Immature natural killer cell (primary cell): ENCODE results near the gene MAP3K2. TPM values are rescaled to one million over a fixed set of nuclear protein-coding genes. Genes with fewer than 3 reads are reported as not detected.

Experiments used
- DNase-seq, 3 donors: peaks; one replicate each; pipeline ENCODE4 v3.0.0; 2022; ENCODE audit warnings: mixed read lengths in 1 of 3
- H3K27ac Mint-ChIP-seq, 6 donors: one replicate each; pipeline ENCODE4 v1.8.0; 2020; ENCODE audit warnings: mixed read lengths in 6 of 6, mild to moderate bottlenecking in 5 of 6, inconsistent platforms in 4 of 6, moderate library complexity in 3 of 6
- H3K27me3 Mint-ChIP-seq, 3 donors: one replicate each; pipeline ENCODE4 v1.8.0; 2020 to 2021; ENCODE audit warnings: low read depth in 3 of 3, mild to moderate bottlenecking in 3 of 3, mixed read lengths in 3 of 3, moderate library complexity in 3 of 3, inconsistent platforms in 1 of 3
- H3K36me3 Mint-ChIP-seq, 3 donors: one replicate each; pipeline ENCODE4 v1.8.0; 2020; ENCODE audit warnings: mixed read lengths in 3 of 3, inconsistent platforms in 2 of 3, mild to moderate bottlenecking in 2 of 3
- H3K4me1 Mint-ChIP-seq, 2 donors: one replicate each; pipeline ENCODE4 v1.8.0; 2020; ENCODE audit warnings: inconsistent platforms in 2 of 2, mild to moderate bottlenecking in 2 of 2, mixed read lengths in 2 of 2, moderate library complexity in 1 of 2
- H3K4me3 Mint-ChIP-seq, 5 donors: one replicate each; pipeline ENCODE4 v1.8.0; 2020; ENCODE audit warnings: mild to moderate bottlenecking in 5 of 5, mixed read lengths in 5 of 5, inconsistent platforms in 3 of 5, moderate library complexity in 3 of 5
- H3K9me3 Mint-ChIP-seq, 6 donors: one replicate each; pipeline ENCODE4 v1.8.0; 2020; ENCODE audit warnings: mild to moderate bottlenecking in 6 of 6, mixed read lengths in 6 of 6, inconsistent platforms in 4 of 6, moderate library complexity in 3 of 6
- polyA plus RNA-seq, 3 donors: library from polyadenylated mRNA; unstranded; fragments of 300-500 nt; fragmentation: Illumina TruSeq; gene quantifications; one replicate each; pipeline ENCODE4 v1.2.3, GENCODE V29; 2021

MAP3K2 gene
- polyA plus RNA-seq, 3 donors from 2014 or later = 37.4 to 55.9 (median 41.4) TPM

- DNase-seq = no peak
- H3K4me1 Mint-ChIP-seq = peaks cover 5% of the 10 kb centered on the region in 2 donors
- no peaks in the 10 kb centered on the region for H3K36me3 Mint-ChIP-seq
- peak overlapping the region in 5 of 6 donors; percentile 6 to 79 (median 73) for H3K27ac Mint-ChIP-seq
- no peaks in the 10 kb centered on the region for H3K9me3 Mint-ChIP-seq
- H3K27me3 Mint-ChIP-seq = peaks cover 2 to 21% (median 4%) of the 10 kb centered on the region in 3 donors
- H3K4me3 Mint-ChIP-seq = peak overlapping the region; percentile 63 to 74 (median 70)
These were observed 19.3 kb upstream of the MAP3K2 start for GRCh38 chr2:127407091-127407490.

DNA sequence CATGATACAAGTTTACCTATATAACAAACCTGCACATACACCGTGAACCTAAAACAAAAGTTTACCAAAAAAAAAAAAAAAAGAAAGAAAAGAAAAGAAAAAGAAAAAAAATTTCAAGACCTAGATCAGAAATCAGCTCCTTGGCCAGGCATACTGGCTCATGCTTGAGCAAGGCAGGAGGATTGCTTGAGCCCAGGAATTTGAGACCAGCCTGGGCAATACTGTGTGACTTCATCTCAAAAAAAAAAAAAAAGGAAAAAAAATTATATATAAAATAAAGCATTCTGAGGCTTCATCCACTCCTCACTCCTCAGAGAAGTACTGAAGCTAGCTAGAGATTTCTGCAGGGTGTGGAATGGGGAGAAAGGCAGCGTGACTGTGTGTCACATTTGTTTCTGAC, 18.7 kb upstream of the MAP3K2 start:
- H3K27ac Mint-ChIP-seq = peak overlapping the region in 2 of 6 donors; percentile 24 to 69
- no peaks in the 10 kb centered on the region for H3K9me3 Mint-ChIP-seq
- DNase-seq = no peak
- H3K4me3 Mint-ChIP-seq = peak overlapping the region in 4 of 5 donors; percentile 13 to 63 (median 41)
- H3K4me1 Mint-ChIP-seq = peaks cover 5% of the 10 kb centered on the region in 2 donors
- no peaks in the 10 kb centered on the region for H3K36me3 Mint-ChIP-seq
- peaks cover 2 to 21% (median 2%) of the 10 kb centered on the region in 3 donors for H3K27me3 Mint-ChIP-seq

- no peak overlapping the region for H3K27ac Mint-ChIP-seq
- H3K36me3 Mint-ChIP-seq = no peaks in the 10 kb centered on the region
- peaks cover 2 to 21% (median 2%) of the 10 kb centered on the region in 3 donors for H3K27me3 Mint-ChIP-seq
- H3K9me3 Mint-ChIP-seq = no peaks in the 10 kb centered on the region
- peaks cover 5% of the 10 kb centered on the region in 2 donors for H3K4me1 Mint-ChIP-seq
- DNase-seq = no peak
- H3K4me3 Mint-ChIP-seq = no peak overlapping the region
These were observed 17.5 kb upstream of the MAP3K2 start for GRCh38 chr2:127405255-127405610.

DNA sequence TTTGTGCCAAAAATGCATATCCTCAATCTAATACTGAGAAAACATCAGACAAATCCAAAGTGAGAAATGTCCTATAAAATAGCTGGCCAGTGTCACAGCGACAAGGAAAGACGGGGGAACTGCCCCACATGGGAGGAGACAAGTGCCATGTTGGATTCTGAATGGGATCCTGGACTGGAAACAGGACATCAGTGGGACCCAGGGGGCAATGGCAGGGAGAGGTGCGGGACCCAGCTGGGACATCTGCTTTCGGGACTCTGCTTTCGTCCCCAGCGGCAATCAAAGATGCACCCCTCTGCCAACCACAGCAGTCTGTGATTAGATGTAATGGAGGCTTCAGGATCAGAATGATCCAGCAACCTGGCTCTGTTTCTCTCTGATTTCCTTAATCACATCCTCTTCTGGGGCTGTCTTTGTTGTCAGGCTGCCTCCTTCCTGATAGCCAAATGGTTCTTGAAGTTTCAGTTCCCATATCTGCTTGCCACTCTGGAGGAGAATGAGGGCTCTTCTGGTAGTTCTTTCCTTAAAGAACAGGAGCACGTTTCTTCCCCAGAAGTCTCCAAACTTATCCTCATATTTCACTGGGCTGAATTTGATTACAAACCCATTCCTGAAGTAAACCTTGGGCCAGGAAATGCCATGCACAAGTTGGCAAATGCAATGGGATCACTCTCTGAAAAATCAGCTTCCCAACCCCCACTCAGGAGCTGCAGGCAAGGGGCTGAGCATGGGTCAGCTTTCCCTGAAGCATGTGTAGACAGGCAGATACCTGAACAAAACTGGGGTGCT, 16.9 kb upstream of the MAP3K2 start:
- DNase-seq = no peak
- H3K36me3 Mint-ChIP-seq = no peaks in the 10 kb centered on the region
- H3K4me3 Mint-ChIP-seq = no peak overlapping the region
- no peak overlapping the region for H3K27ac Mint-ChIP-seq
- no peaks in the 10 kb centered on the region for H3K9me3 Mint-ChIP-seq
- H3K4me1 Mint-ChIP-seq = peaks cover 5% of the 10 kb centered on the region in 2 donors
- peaks cover 2 to 21% (median 2%) of the 10 kb centered on the region in 3 donors for H3K27me3 Mint-ChIP-seq

- H3K27me3 Mint-ChIP-seq = peaks cover 2 to 14% (median 2%) of the 10 kb centered on the region in 3 donors
- DNase-seq = no peak
- H3K4me3 Mint-ChIP-seq = no peak overlapping the region
- H3K9me3 Mint-ChIP-seq = no peaks in the 10 kb centered on the region
- H3K36me3 Mint-ChIP-seq = no peaks in the 10 kb centered on the region
- peaks cover 5% of the 10 kb centered on the region in 2 donors for H3K4me1 Mint-ChIP-seq
- peak overlapping the region in 1 of 6 donors; percentile 17 for H3K27ac Mint-ChIP-seq
These were observed 15.7 kb upstream of the MAP3K2 start for GRCh38 chr2:127403460-127403859.

DNA sequence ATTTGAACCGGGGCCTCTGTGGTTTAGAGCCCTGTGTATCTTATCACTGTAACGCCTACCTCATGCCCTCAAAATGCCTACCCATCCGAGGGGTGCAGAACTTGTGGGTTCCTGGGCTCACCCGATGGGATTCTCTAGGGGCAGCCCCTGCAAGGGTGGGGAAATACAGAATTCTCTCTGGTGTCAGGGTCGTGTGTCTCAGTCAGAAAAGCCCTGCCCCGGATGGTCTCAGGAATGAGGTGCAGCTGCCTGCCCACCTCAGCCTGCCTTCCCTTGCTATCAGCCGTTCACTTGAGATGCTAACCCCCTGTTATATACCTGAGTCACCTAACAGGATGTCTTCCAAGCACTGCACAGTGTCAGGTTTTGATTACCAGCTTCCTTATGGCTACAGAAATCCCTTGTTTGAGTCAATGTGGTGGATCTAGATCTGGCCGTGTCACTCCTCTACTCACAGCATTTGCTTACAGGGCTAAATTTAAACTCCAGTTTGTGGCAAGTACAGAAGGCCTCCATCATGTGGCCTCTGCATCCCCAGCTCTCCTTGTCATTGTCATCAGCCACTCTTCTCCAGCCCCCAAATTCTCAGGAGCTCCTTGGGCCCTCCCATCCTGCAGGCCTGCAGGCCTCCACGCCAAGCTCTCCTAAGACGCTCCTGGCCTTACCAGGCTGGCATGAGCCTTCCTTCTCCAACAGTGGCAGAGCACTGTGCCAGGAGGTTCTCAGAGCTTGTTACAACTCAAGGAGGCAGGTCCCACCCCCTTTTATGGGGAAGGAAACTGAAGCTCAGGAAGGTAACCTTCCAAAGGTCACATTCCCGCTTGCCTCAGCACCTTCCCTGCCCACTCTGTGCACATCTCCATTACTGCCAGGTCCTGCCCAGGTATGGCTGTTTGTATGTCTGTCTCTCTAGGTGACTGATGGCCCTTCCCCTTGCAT, 14.3 kb upstream of the MAP3K2 start:
- Mint-ChIP-seq H3K4me1 (no peaks in the 10 kb centered on the region), H3K4me3 (no peak overlapping the region), H3K27me3 (peaks cover under 1 to 9% (median 5%) of the 10 kb centered on the region in 3 donors), H3K27ac (no peak overlapping the region), H3K9me3 (no peaks in the 10 kb centered on the region), H3K36me3 (no peaks in the 10 kb centered on the region)
- DNase-seq = no peak

GRCh38 chr2:127400897-127401756, 13.4 kb upstream of the MAP3K2 start:
- DNase-seq = no peak
- Mint-ChIP-seq H3K27ac (no peak overlapping the region), H3K27me3 (peaks cover 0 to 9% (median 5%) of the 10 kb centered on the region in 3 donors), H3K4me1 (no peaks in the 10 kb centered on the region), H3K9me3 (no peaks in the 10 kb centered on the region), H3K4me3 (no peak overlapping the region), H3K36me3 (no peaks in the 10 kb centered on the region)

DNA sequence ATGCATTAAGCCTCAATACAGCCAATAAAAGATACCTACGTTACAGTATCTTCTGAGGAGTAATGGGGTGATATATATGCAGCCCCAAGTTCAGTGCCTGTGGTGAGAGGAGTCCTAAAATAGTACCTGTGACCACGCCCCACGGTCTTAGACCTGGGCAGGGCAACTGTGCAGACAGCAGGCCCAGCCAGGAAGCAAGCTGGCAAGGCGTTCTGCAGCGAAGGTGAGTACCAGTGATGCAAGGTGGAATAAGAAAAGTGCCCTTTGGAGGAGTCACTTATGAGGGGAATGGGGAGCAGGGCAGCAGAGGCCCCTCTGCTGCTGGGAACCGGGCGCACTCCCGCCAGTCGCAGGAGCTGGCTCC, 12.7 kb upstream of the MAP3K2 start:
- no peaks in the 10 kb centered on the region for H3K9me3 Mint-ChIP-seq
- no peak overlapping the region for H3K4me3 Mint-ChIP-seq
- DNase-seq = no peak
- H3K27ac Mint-ChIP-seq = no peak overlapping the region
- H3K4me1 Mint-ChIP-seq = no peaks in the 10 kb centered on the region
- H3K36me3 Mint-ChIP-seq = no peaks in the 10 kb centered on the region
- H3K27me3 Mint-ChIP-seq = peaks cover 2 to 11% (median 5%) of the 10 kb centered on the region in 3 donors

DNA sequence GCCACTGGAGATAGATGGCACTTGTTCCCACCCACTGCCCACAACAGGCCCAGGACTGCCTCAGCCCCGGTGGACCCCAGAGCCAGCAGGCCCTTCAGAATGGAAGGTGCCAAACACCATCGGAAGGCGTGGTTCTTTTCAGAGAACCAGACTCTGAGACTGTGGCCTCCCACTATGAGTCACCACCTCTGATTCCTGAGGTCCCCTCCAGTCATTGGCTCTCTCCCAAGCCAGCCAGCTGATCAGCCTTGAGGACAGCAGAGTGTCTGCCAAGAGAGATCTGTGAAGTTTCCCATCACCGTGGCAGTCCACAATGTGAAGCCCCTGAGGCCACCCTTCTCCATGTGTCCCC, 10.4 kb upstream of the MAP3K2 start:
- H3K36me3 Mint-ChIP-seq = no peaks in the 10 kb centered on the region
- no peaks in the 10 kb centered on the region for H3K9me3 Mint-ChIP-seq
- no peak for DNase-seq
- H3K27ac Mint-ChIP-seq = no peak overlapping the region
- peaks cover 2 to 5% (median 4%) of the 10 kb centered on the region in 3 donors for H3K27me3 Mint-ChIP-seq
- no peak overlapping the region for H3K4me3 Mint-ChIP-seq
- H3K4me1 Mint-ChIP-seq = no peaks in the 10 kb centered on the region

- H3K4me1 Mint-ChIP-seq = no peaks in the 10 kb centered on the region
- H3K4me3 Mint-ChIP-seq = no peak overlapping the region
- peaks cover 2 to 5% (median 4%) of the 10 kb centered on the region in 3 donors for H3K27me3 Mint-ChIP-seq
- no peak for DNase-seq
- no peaks in the 10 kb centered on the region for H3K9me3 Mint-ChIP-seq
- no peaks in the 10 kb centered on the region for H3K36me3 Mint-ChIP-seq
- peak overlapping the region in 1 of 6 donors; percentile 62 for H3K27ac Mint-ChIP-seq
These were observed 9.9 kb upstream of the MAP3K2 start for GRCh38 chr2:127397568-127398238.

DNA sequence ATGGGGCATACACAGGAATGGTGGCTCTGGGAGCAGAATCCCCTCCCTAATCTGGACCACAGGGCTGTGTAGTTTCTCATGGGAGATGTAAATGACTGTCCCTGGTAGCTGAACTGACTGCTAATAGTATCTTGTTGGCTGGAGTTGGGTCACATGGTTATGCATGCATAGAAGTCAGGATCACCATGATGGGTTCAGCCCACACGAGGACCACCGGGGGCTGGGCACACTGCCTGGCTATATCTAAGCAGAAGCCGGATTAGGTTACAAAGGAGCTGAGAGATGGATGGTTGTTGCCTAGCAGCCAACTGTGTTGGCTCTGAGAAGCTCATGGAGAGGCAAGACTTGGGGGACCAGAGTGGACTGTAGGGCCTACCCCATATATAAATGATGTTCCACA, 6.7 kb upstream of the MAP3K2 start:
- no peak overlapping the region for H3K27ac Mint-ChIP-seq
- H3K4me3 Mint-ChIP-seq = no peak overlapping the region
- no peak for DNase-seq
- H3K9me3 Mint-ChIP-seq = no peaks in the 10 kb centered on the region
- no peaks in the 10 kb centered on the region for H3K4me1 Mint-ChIP-seq
- peaks cover 2 to 8% (median 3%) of the 10 kb centered on the region in 3 donors for H3K27me3 Mint-ChIP-seq
- no peaks in the 10 kb centered on the region for H3K36me3 Mint-ChIP-seq

DNA sequence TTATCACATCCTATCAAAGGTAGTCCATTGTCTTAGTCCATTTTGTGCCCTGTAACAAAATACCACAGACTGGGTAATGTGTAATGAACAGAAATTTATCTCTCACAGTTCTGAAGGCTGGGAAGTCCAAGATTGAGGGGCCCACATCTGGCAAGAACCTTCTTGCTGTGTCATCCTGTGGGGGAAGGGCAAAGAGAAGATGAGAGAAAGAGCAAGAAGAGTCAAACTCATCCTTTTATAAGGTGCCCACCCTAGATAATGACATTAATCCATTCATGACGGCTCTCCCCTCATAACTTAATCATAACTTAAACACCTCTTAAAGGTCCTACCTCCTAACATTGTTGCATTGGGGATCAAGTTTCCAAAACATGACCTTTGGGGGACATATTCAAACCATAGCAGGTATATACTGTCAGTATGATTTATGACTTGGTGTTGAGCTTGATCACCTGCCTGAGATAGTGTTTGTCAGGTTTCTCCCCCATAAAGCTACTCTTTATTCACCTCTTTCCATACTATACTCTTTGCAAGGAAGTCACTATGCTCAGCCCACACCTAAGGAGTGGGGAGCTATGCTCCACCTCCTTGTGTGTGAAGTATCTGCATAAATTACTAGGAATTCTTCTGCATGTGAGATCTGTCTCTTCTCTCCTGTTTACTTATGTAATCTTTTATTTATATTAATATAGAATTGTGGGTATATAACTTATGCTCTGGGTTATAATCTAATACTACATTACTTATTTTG, 5.2 kb upstream of the MAP3K2 start:
- H3K4me3 Mint-ChIP-seq = no peak overlapping the region
- peaks cover 10% of the 10 kb centered on the region in 2 donors for H3K4me1 Mint-ChIP-seq
- H3K36me3 Mint-ChIP-seq = no peaks in the 10 kb centered on the region
- H3K27me3 Mint-ChIP-seq = peaks cover 10 to 18% (median 10%) of the 10 kb centered on the region in 3 donors
- H3K27ac Mint-ChIP-seq = no peak overlapping the region
- no peak for DNase-seq
- H3K9me3 Mint-ChIP-seq = no peaks in the 10 kb centered on the region
